ENCODE data around the gene OR10V1. TPM values are rescaled to one million over a fixed set of nuclear protein-coding genes. Genes with fewer than 3 reads are reported as not detected.

The OR10V1 gene
- total RNA-seq, 1 experiment from 2014 or later = not detected

GRCh38 chr11:59716051-59716450, 2.4 kb upstream of the OR10V1 start:
- POLR2A ChIA-PET = no interaction called here
- Histone ChIP-seq H3K4me3 (ENCODE audit: low read depth in 2 of 2, low read length in 2 of 2) (no peak overlapping the region), H3K27me3 (ENCODE audit: control insufficient read depth, insufficient read depth, low read length) (no peaks in the 10 kb centered on the region), H3K36me3 (ENCODE audit: control insufficient read depth, insufficient read depth, low read length) (no peaks in the 10 kb centered on the region), H3K27ac (ENCODE audit: low read length) (no peak overlapping the region), H3K4me1 (ENCODE audit: control insufficient read depth, insufficient read depth, low read length) (no peaks in the 10 kb centered on the region), H3K9me3 (ENCODE audit: control insufficient read depth, insufficient read depth, low read depth, low read length) (no peaks in the 10 kb centered on the region)
- ATAC-seq (no peak), DNase-seq (ENCODE audit: low read depth, low spot score) (no peak)
- TF ChIP-seq CTCF (IDR thresholded peaks at IDR 0.05) = no peak
- TF ChIP-seq POLR2AphosphoS5 (IDR thresholded peaks at IDR 0.05; ENCODE audit: low read depth, low read length) = no peak
- no peak for TF ChIP-seq TCF7L2 (IDR thresholded peaks at IDR 0.05; ENCODE audit: low read depth, low read length)
- no peak for TF ChIP-seq REST (IDR thresholded peaks at IDR 0.05; ENCODE audit: insufficient read depth in 1 of 2, low read depth in 2 of 2, low read length in 1 of 2)
- no peak for TF ChIP-seq SIN3A (IDR thresholded peaks at IDR 0.05; ENCODE audit: borderline replicate concordance, insufficient read depth, low read depth, low read length)
- in situ Hi-C loops (cut with HindIII; ENCODE audit: low pct_unique_long_range_greater_than_20kb, low sequenced_read_pairs) (no loop called here), intact Hi-C loops (cut with micrococcal nuclease; ENCODE audit: unreplicated experiment) (no loop called here)
- BruUV-seq (replicated peaks) = no TSS peak
- CTCF ChIA-PET = no interaction called here

GRCh38 chr11:59710136-59710847, 3.4 kb downstream of the OR10V1 start:
- no peaks in the 10 kb centered on the region for H3K9me3 ChIP-seq (ENCODE audit: control insufficient read depth, insufficient read depth, low read depth, low read length)
- ATAC-seq = no peak
- H3K27me3 ChIP-seq (ENCODE audit: control insufficient read depth, insufficient read depth, low read length) = no peaks in the 10 kb centered on the region
- no peaks in the 10 kb centered on the region for H3K36me3 ChIP-seq (ENCODE audit: control insufficient read depth, insufficient read depth, low read length)
- BruUV-seq (replicated peaks) = no TSS peak
- H3K4me3 ChIP-seq (ENCODE audit: low read depth in 2 of 2, low read length in 2 of 2) = no peak overlapping the region
- H3K27ac ChIP-seq (ENCODE audit: low read length) = no peak overlapping the region
- H3K4me1 ChIP-seq (ENCODE audit: control insufficient read depth, insufficient read depth, low read length) = peaks cover 13% of the 10 kb centered on the region; the same call in 1 of the 2 replicates
- TF ChIP-seq REST (IDR thresholded peaks at IDR 0.05; ENCODE audit: insufficient read depth in 1 of 2, low read depth in 2 of 2, low read length in 1 of 2) = no peak
- TF ChIP-seq CTCF (IDR thresholded peaks at IDR 0.05) = no peak
- no peak for TF ChIP-seq SIN3A (IDR thresholded peaks at IDR 0.05; ENCODE audit: borderline replicate concordance, insufficient read depth, low read depth, low read length)
- no peak for TF ChIP-seq POLR2AphosphoS5 (IDR thresholded peaks at IDR 0.05; ENCODE audit: low read depth, low read length)
- TF ChIP-seq TCF7L2 (IDR thresholded peaks at IDR 0.05; ENCODE audit: low read depth, low read length) = no peak
- DNase-seq (ENCODE audit: low read depth, low spot score) = no peak
- in situ Hi-C loops (cut with HindIII; ENCODE audit: low pct_unique_long_range_greater_than_20kb, low sequenced_read_pairs) = no loop called here
- ChIA-PET CTCF (no interaction called here), POLR2A (no interaction called here)
- intact Hi-C loops (cut with micrococcal nuclease; ENCODE audit: unreplicated experiment) = no loop called here
